Measurements from ENCODE around the gene MNDA.

GRCh38 chr1:158830904-158831507, at the start of gene MNDA:
- TF ChIP-seq POLR2AphosphoS5 (IDR thresholded peaks at IDR 0.05) (no peak), CTCF (IDR thresholded peaks at IDR 0.05) (no peak)

All from stomach (tissue), 4 donors.